Liver (tissue), 9 donors: ENCODE results near the gene CARMIL1. TPM values are rescaled to one million over a fixed set of nuclear protein-coding genes. Genes with fewer than 3 reads are reported as not detected.
A peak's percentile ranks its signal among the peaks of the same experiment; 100 is the strongest.

Experiments
- DNase-seq: peaks from one replicate; pipeline ENCODE4 v3.0.0-alpha.2; 2017; ENCODE audit warnings: low spot score
- H3K27ac ChIP-seq, 2 donors: one replicate each; pipeline ENCODE4 v1.7.0; 2013; ENCODE audit warnings: inconsistent platforms in 2 of 2, low read length in 2 of 2, control low read depth in 1 of 2, low read depth in 1 of 2, mild to moderate bottlenecking in 1 of 2
- H3K27me3 ChIP-seq, 4 donors: one replicate each; pipeline versions ENCODE4 v1.6.1 to v1.7.0; 2013; ENCODE audit warnings: low read length in 3 of 4, inconsistent platforms in 1 of 4, mild to moderate bottlenecking in 1 of 4, moderate library complexity in 1 of 4; ENCODE audit not compliant: control insufficient read depth in 4 of 4, insufficient read depth in 4 of 4
- H3K36me3 ChIP-seq, 4 donors: one replicate each; pipeline versions ENCODE4 v1.6.1 to v1.7.0; 2013; ENCODE audit warnings: low read length in 3 of 4, mild to moderate bottlenecking in 3 of 4, low read depth in 1 of 4, moderate library complexity in 1 of 4; ENCODE audit not compliant: control insufficient read depth in 4 of 4, insufficient read depth in 3 of 4
- H3K4me1 ChIP-seq, 4 donors: one replicate each; pipeline versions ENCODE4 v1.6.1 to v1.7.0; 2013; ENCODE audit warnings: low read length in 3 of 4, mild to moderate bottlenecking in 3 of 4, moderate library complexity in 1 of 4; ENCODE audit not compliant: control insufficient read depth in 4 of 4, insufficient read depth in 4 of 4
- H3K4me3 ChIP-seq, 3 donors: one replicate each; pipeline versions ENCODE4 v1.6.1 to v1.7.0; 2013; ENCODE audit warnings: low read length in 3 of 3, control low read depth in 1 of 3, low read depth in 1 of 3, mild to moderate bottlenecking in 1 of 3
- H3K9ac ChIP-seq, 2 donors: one replicate each; pipeline ENCODE4 v1.7.0; 2013; ENCODE audit warnings: low read length in 2 of 2, mild to moderate bottlenecking in 2 of 2, moderate library complexity in 2 of 2, control low read depth in 1 of 2, low read depth in 1 of 2
- H3K9me3 ChIP-seq, 4 donors: one replicate each; pipeline versions ENCODE4 v1.6.1 to v1.7.0; 2013; ENCODE audit warnings: low read length in 3 of 4; ENCODE audit not compliant: control insufficient read depth in 4 of 4
- ATF3 ChIP-seq: IDR thresholded peaks from 2 replicates; pipeline ENCODE4 v1.6.1; 2016; ENCODE audit warnings: antibody characterized with exemption
- CTCF ChIP-seq: fragments of 150-350 bp; IDR thresholded peaks from 2 replicates; pipeline ENCODE4 v1.5.1; 2017; ENCODE audit warnings: improper control_type of control experiment, low read depth, low read length; ENCODE audit not compliant: missing input control
- EGR1 ChIP-seq, 2 donors: IDR thresholded peaks; 2 replicates each; pipeline ENCODE4 v1.6.1; 2016 to 2018; ENCODE audit warnings: antibody characterized with exemption in 2 of 2, low read depth in 2 of 2
- FOXA1 ChIP-seq: IDR thresholded peaks from 2 replicates; pipeline ENCODE4 v1.6.1; 2016; ENCODE audit warnings: antibody characterized with exemption
- FOXA2 ChIP-seq: IDR thresholded peaks from 2 replicates; pipeline ENCODE4 v1.6.1; 2016; ENCODE audit warnings: antibody characterized with exemption
- GABPA ChIP-seq, 2 donors: IDR thresholded peaks in 1 of 2; conservative IDR thresholded peaks in 1 of 2; 2 replicates each; pipeline ENCODE4 v1.6.1; 2016; ENCODE audit warnings: antibody characterized with exemption in 2 of 2, mild to moderate bottlenecking in 1 of 2, moderate library complexity in 1 of 2
- HNF4A ChIP-seq, 2 donors: conservative IDR thresholded peaks; 2 replicates each; pipeline ENCODE4 v1.6.1; 2016; ENCODE audit warnings: antibody characterized with exemption in 2 of 2, mild to moderate bottlenecking in 2 of 2
- HNF4G ChIP-seq: IDR thresholded peaks from 2 replicates; pipeline ENCODE4 v1.6.1; 2016; ENCODE audit warnings: antibody characterized with exemption
- JUND ChIP-seq, 2 donors: IDR thresholded peaks; 2 replicates each; pipeline ENCODE4 v1.6.1; 2016; ENCODE audit warnings: antibody characterized with exemption in 2 of 2
- MAX ChIP-seq: IDR thresholded peaks from 2 replicates; pipeline ENCODE4 v1.6.1; 2016; ENCODE audit warnings: antibody characterized with exemption
- NR2F2 ChIP-seq: IDR thresholded peaks from 2 replicates; pipeline ENCODE4 v1.6.1; 2016; ENCODE audit warnings: antibody characterized with exemption
- RAD21 ChIP-seq, 2 donors: IDR thresholded peaks; 2 replicates each; pipeline ENCODE4 v1.6.1; 2016; ENCODE audit warnings: antibody characterized with exemption in 2 of 2, mild to moderate bottlenecking in 2 of 2
- REST ChIP-seq: IDR thresholded peaks from 2 replicates; pipeline ENCODE4 v1.6.1; 2016; ENCODE audit warnings: antibody characterized with exemption, mild to moderate bottlenecking
- RXRA ChIP-seq, 2 donors: IDR thresholded peaks; 2 replicates each; pipeline ENCODE4 v1.6.1; 2017 to 2018; ENCODE audit warnings: antibody characterized with exemption in 2 of 2, mild to moderate bottlenecking in 1 of 2
- SP1 ChIP-seq: IDR thresholded peaks from 2 replicates; pipeline ENCODE4 v1.6.1; 2018; ENCODE audit warnings: antibody characterized with exemption, mild to moderate bottlenecking
- TAF1 ChIP-seq: conservative IDR thresholded peaks from 2 replicates; pipeline ENCODE4 v1.6.1; 2016; ENCODE audit warnings: antibody characterized with exemption, mild to moderate bottlenecking
- YY1 ChIP-seq: IDR thresholded peaks from 2 replicates; pipeline ENCODE4 v1.6.1; 2016; ENCODE audit warnings: antibody characterized with exemption, mild to moderate bottlenecking
- ZBTB33 ChIP-seq: IDR thresholded peaks from 2 replicates; pipeline ENCODE4 v1.6.1; 2016; ENCODE audit warnings: antibody characterized with exemption
- WGBS: extraction: QIAGEN DNeasy Blood & Tissue Kit; methylation state at CpG from one replicate; pipeline ENCODE4 v1.1.7; 2013; 5-methylcytosine and 5-hydroxymethylcytosine counted together
- polyA plus RNA-seq, 2 donors: library from polyadenylated mRNA; stranded (reverse) in 1 of 2; unstranded in 1 of 2; fragments of 200-250 nt in 1 of 2; fragments of >200 nt in 1 of 2; fragmentation: Nextera tagmentation in 1 of 2; extraction: Ambion mirVana in 1 of 2; gene quantifications; one replicate each; pipeline versions ENCODE4 v1.2.1 to v1.2.3, GENCODE V29; 2013 to 2015
- total RNA-seq, 2 donors: library from RNA; depleted of rRNA; stranded (reverse); fragments of >200 nt; gene quantifications; one replicate each; pipeline ENCODE4 v1.2.3, GENCODE V29; 2014
- donor health status: healthy.
- donor health status: healthy.
- donor health status: healthy.
- donor health status: healthy.
- donor health status: healthy.

The CARMIL1 gene
- total and polyA plus RNA-seq, 4 donors, result 1.4 to 9.5 (median 3.5) TPM

- H3K36me3 ChIP-seq, result no peaks in the 10 kb centered on the region
- H3K27ac ChIP-seq, result no peak overlapping the region
- H3K4me1 ChIP-seq, result peaks cover 0 to 6% (median 2%) of the 10 kb centered on the region in 4 donors
- TF ChIP-seq ATF3 (no peak), SP1 (no peak), MAX (no peak), FOXA1 (no peak), HNF4A (conservative IDR thresholded peaks at IDR 0.05) (no peak), GABPA (IDR thresholded peaks at IDR 0.05 in 1 of 2, conservative IDR thresholded peaks at IDR 0.05 in 1 of 2) (no peak), RXRA (IDR thresholded peaks at IDR 0.05) (no peak)
- no peak overlapping the region for H3K9ac ChIP-seq
- H3K4me3 ChIP-seq, result no peak overlapping the region
- H3K27me3 ChIP-seq, result no peaks in the 10 kb centered on the region
- 90% methylated on average over 3 of the region's 3 CpGs for WGBS
- no peak for DNase-seq
- no peaks in the 10 kb centered on the region for H3K9me3 ChIP-seq
These were observed 210.2 kb downstream of the CARMIL1 start for GRCh38 chr6:25489399-25489798.

- no peaks in the 10 kb centered on the region for H3K27me3 ChIP-seq
- no peaks in the 10 kb centered on the region for H3K36me3 ChIP-seq
- H3K9me3 ChIP-seq, result no peaks in the 10 kb centered on the region
- WGBS, result 62% methylated on average over 9 of the region's 9 CpGs
- H3K4me1 ChIP-seq, result peaks cover 0 to 6% (median 4%) of the 10 kb centered on the region in 4 donors
- H3K4me3 ChIP-seq, result no peak overlapping the region
- no peak overlapping the region for H3K27ac ChIP-seq
- TF ChIP-seq TAF1 (no peak), SP1 (peak; percentile 23), MAX (no peak), RXRA (IDR thresholded peaks at IDR 0.05) (peak; percentile 22 to 57), GABPA (IDR thresholded peaks at IDR 0.05 in 1 of 2, conservative IDR thresholded peaks at IDR 0.05 in 1 of 2) (no peak), ZBTB33 (no peak), NR2F2 (peak; percentile 34), HNF4A (conservative IDR thresholded peaks at IDR 0.05) (peak; percentile 11 to 56), YY1 (no peak), HNF4G (no peak), FOXA2 (no peak), FOXA1 (no peak), RAD21 (IDR thresholded peaks at IDR 0.05) (peak; percentile 94 to 95), CTCF (peak; percentile 89), EGR1 (IDR thresholded peaks at IDR 0.05; ENCODE audit: low read depth in 2 of 2) (no peak), JUND (IDR thresholded peaks at IDR 0.05) (peak in 1 of 2 donors; percentile 58), REST (no peak), ATF3 (no peak)
- DNase-seq, result peak; percentile 79
- no peak overlapping the region for H3K9ac ChIP-seq
These were observed 211.0 kb downstream of the CARMIL1 start for GRCh38 chr6:25490018-25490801.
